Right renal pelvis (tissue), 4 donors: ENCODE data around the gene CLINT1. TPM values are rescaled to one million over a fixed set of nuclear protein-coding genes. Genes with fewer than 3 reads are reported as not detected.
A peak's percentile ranks its signal among the peaks of the same experiment; 100 is the strongest.

Experiments used
- DNase-seq, 4 donors: peaks; one replicate each; pipeline ENCODE4 v3.0.0-alpha.2; 2013; ENCODE audit warnings: low read depth in 4 of 4, low spot score in 3 of 4, missing footprints in 1 of 4
- polyA plus RNA-seq, 4 donors: library from polyadenylated mRNA; unstranded; fragments of 120-200 nt; gene quantifications; one replicate each; pipeline ENCODE4 v1.2.1, GENCODE V29; 2013; ENCODE audit not compliant: insufficient read length in 4 of 4

The CLINT1 gene
- polyA plus RNA-seq, 4 donors, result 115 to 146 (median 133) TPM

GRCh38 chr5:157766442-157766841 is 92.5 kb downstream of the CLINT1 start:
- no peak for DNase-seq

- no peak for DNase-seq
Observed at GRCh38 chr5:157764531-157764930, 94.4 kb downstream of the CLINT1 start.

GRCh38 chr5:157761690-157762621 is 97.0 kb downstream of the CLINT1 start:
- peak in 1 of 4 donors; percentile 47 for DNase-seq

- no peak for DNase-seq
Observed at GRCh38 chr5:157758706-157759105, 100.2 kb downstream of the CLINT1 start.

- DNase-seq, result no peak
Observed at GRCh38 chr5:157756122-157756521, 102.8 kb downstream of the CLINT1 start.

GRCh38 chr5:157750320-157750719 is 108.6 kb downstream of the CLINT1 start:
- no peak for DNase-seq

GRCh38 chr5:157749462-157749799 is 109.5 kb downstream of the CLINT1 start:
- DNase-seq, result no peak

GRCh38 chr5:157748760-157749461 is 110.0 kb downstream of the CLINT1 start:
- DNase-seq, result no peak

GRCh38 chr5:157747766-157748700 is 110.9 kb downstream of the CLINT1 start:
- no peak for DNase-seq

GRCh38 chr5:157747173-157747740 is 111.7 kb downstream of the CLINT1 start:
- no peak for DNase-seq

- no peak for DNase-seq
Observed at GRCh38 chr5:157745041-157745456, 113.9 kb downstream of the CLINT1 start.

GRCh38 chr5:157744051-157745011 is 114.6 kb downstream of the CLINT1 start:
- DNase-seq, result no peak

GRCh38 chr5:157743163-157744050 is 115.5 kb downstream of the CLINT1 start, which contains the start of gene LSM11:
Gene LSM11 (plus strand): TSS chr5:157743712. CDS start chr5:157743751, 39 bp downstream.
- DNase-seq, result peak; percentile 70 to 85 (median 76)

- DNase-seq, result no peak
Observed at GRCh38 chr5:157741131-157741530, 117.8 kb downstream of the CLINT1 start.

GRCh38 chr5:157740229-157740610 is 118.7 kb downstream of the CLINT1 start:
- no peak for DNase-seq

GRCh38 chr5:157739388-157740228 is 119.3 kb downstream of the CLINT1 start:
- no peak for DNase-seq

- no peak for DNase-seq
Observed at GRCh38 chr5:157735991-157736390, 123.0 kb downstream of the CLINT1 start.
